ENCODE results near the gene RPGRIP1L. TPM values are rescaled to one million over a fixed set of nuclear protein-coding genes. Genes with fewer than 3 reads are reported as not detected.

RPGRIP1L gene
- total RNA-seq (9.1 TPM), polyA plus RNA-seq (ENCODE audit: insufficient read depth in 1 of 8, insufficient read length in 8 of 8, low replicate concordance in 1 of 8) (10 to 100 TPM in 1 of 8 donors, 1 to 10 TPM in 7; 5.3 to 10.0 (median 7.7) TPM)
- long read RNA-seq, donor 1, partial matches to known transcripts: 0 of 1 reads
- long read RNA-seq, donor 1, other reads (novel, unspliced or antisense): 0 of 1 reads
- long read RNA-seq, donor 2: 0 reads
- long read RNA-seq, donor 3: 0 reads
- long read RNA-seq, donor 4: 0 reads
- long read RNA-seq, donor 5, partial matches to known transcripts: 0 of 2 reads
- long read RNA-seq, donor 5, other reads (novel, unspliced or antisense): 0 of 2 reads
- long read RNA-seq, donor 6, partial matches to known transcripts: 0 of 1 reads
- long read RNA-seq, donor 6, other reads (novel, unspliced or antisense): 0 of 1 reads
- long read RNA-seq, donor 7, full-length matches to known transcripts: 3 of 3 reads
- long read RNA-seq, donor 7, partial matches to known transcripts: 0 of 3 reads
- long read RNA-seq, donor 7, other reads (novel, unspliced or antisense): 0 of 3 reads
- long read RNA-seq, donor 8: 0 reads
- long read RNA-seq, donor 9, partial matches to known transcripts: 0 of 2 reads
- long read RNA-seq, donor 9, other reads (novel, unspliced or antisense): 0 of 2 reads
- long read RNA-seq, donor 10, transcript RPGRIP1L-208 (3 exons, 893 nt): major isoform, 5 of 6 reads
- long read RNA-seq, donor 10, partial matches to known transcripts: 0 of 6 reads
- long read RNA-seq, donor 10, other reads (novel, unspliced or antisense): 0 of 6 reads
- long read RNA-seq, donor 11, partial matches to known transcripts: 0 of 5 reads
- long read RNA-seq, donor 11, other reads (novel, unspliced or antisense): 0 of 5 reads

- H3K4me1 ChIP-seq (ENCODE audit: control insufficient read depth, insufficient read depth, low read length): peaks cover 7% of the 10 kb centered on the region
- DNase-seq: peak; percentile 100
- under 1% methylated on average over 54 of the region's 57 CpGs for WGBS (ENCODE audit: insufficient coverage)
- H3K36me3 ChIP-seq (ENCODE audit: control insufficient read depth, insufficient read depth, low read length): peaks cover 9% of the 10 kb centered on the region
- no peaks in the 10 kb centered on the region for H3K27me3 ChIP-seq (ENCODE audit: control insufficient read depth, insufficient read depth, low read length)
- no peaks in the 10 kb centered on the region for H3K9me3 ChIP-seq (replicated peaks; ENCODE audit: control insufficient read depth, low read depth, low read length)
- H3K4me3 ChIP-seq (ENCODE audit: low read length): peak within 1 kb of the TSS; percentile 78
- peak within 1 kb of the TSS; percentile 83 for H3K27ac ChIP-seq (ENCODE audit: low read length)
Observed at GRCh38 chr16:53703590-53704444, at the start of gene RPGRIP1L, which contains the start of gene FTO. RPGRIP1L (minus strand) TSS chr16:53703859; CDS start chr16:53700723, 3,136 bp downstream. FTO (plus strand) TSS chr16:53704156.

GRCh38 chr16:53753431-53753830, 49.8 kb upstream of the RPGRIP1L start:
- H3K27me3 ChIP-seq (ENCODE audit: control insufficient read depth, insufficient read depth, low read length): no peaks in the 10 kb centered on the region
- H3K27ac ChIP-seq (ENCODE audit: low read length): no peak overlapping the region
- WGBS (ENCODE audit: insufficient coverage): no CpG with 5 or more reads among the region's 1 CpG
- H3K9me3 ChIP-seq (replicated peaks; ENCODE audit: control insufficient read depth, low read depth, low read length): peaks cover 2% of the 10 kb centered on the region
- peak; percentile 31 for DNase-seq
- peaks cover 2% of the 10 kb centered on the region for H3K4me1 ChIP-seq (ENCODE audit: control insufficient read depth, insufficient read depth, low read length)
- H3K36me3 ChIP-seq (ENCODE audit: control insufficient read depth, insufficient read depth, low read length): no peaks in the 10 kb centered on the region
- no peak overlapping the region for H3K4me3 ChIP-seq (ENCODE audit: low read length)

GRCh38 chr16:53752560-53752959, 48.9 kb upstream of the RPGRIP1L start:
- 60% methylated on average over 1 of the region's 1 CpG for WGBS (ENCODE audit: insufficient coverage)
- no peaks in the 10 kb centered on the region for H3K36me3 ChIP-seq (ENCODE audit: control insufficient read depth, insufficient read depth, low read length)
- H3K27ac ChIP-seq (ENCODE audit: low read length): no peak overlapping the region
- H3K27me3 ChIP-seq (ENCODE audit: control insufficient read depth, insufficient read depth, low read length): no peaks in the 10 kb centered on the region
- no peak overlapping the region for H3K4me3 ChIP-seq (ENCODE audit: low read length)
- H3K4me1 ChIP-seq (ENCODE audit: control insufficient read depth, insufficient read depth, low read length): peaks cover 2% of the 10 kb centered on the region
- peaks cover 6% of the 10 kb centered on the region for H3K9me3 ChIP-seq (replicated peaks; ENCODE audit: control insufficient read depth, low read depth, low read length)
- DNase-seq: no peak

DNA sequence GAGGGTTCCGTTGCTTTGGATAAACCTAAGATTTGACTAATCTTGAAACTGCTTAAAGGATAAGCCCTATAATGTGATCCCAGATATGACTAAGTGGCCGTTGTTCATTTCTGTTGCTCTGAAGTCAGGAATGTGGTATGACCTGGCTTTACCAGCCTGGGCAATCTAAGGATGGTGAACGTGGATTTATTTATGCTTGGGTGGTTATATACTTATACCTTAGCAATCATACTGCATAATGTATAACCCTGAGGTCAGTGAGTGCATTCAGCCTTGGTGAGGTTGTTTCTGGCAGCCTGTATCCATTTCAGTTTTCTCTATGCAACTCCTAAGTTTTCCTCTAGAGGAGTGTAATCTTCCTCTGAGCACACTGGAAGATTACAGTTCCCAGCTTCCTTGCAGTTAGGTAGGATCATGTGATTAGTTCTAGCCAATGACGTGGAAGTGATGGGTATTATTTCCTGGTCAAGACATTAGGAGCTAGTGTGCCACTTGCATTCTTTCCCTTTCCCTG, 42.2 kb upstream of the RPGRIP1L start:
- H3K27ac ChIP-seq (ENCODE audit: low read length): no peak overlapping the region
- no CpG with 5 or more reads among the region's 4 CpGs for WGBS (ENCODE audit: insufficient coverage)
- no peaks in the 10 kb centered on the region for H3K27me3 ChIP-seq (ENCODE audit: control insufficient read depth, insufficient read depth, low read length)
- no peaks in the 10 kb centered on the region for H3K36me3 ChIP-seq (ENCODE audit: control insufficient read depth, insufficient read depth, low read length)
- H3K9me3 ChIP-seq (replicated peaks; ENCODE audit: control insufficient read depth, low read depth, low read length): peaks cover 6% of the 10 kb centered on the region
- H3K4me1 ChIP-seq (ENCODE audit: control insufficient read depth, insufficient read depth, low read length): peaks cover 2% of the 10 kb centered on the region
- no peak overlapping the region for H3K4me3 ChIP-seq (ENCODE audit: low read length)
- no peak for DNase-seq

GRCh38 chr16:53745086-53745485, 41.4 kb upstream of the RPGRIP1L start:
- H3K27me3 ChIP-seq (ENCODE audit: control insufficient read depth, insufficient read depth, low read length): no peaks in the 10 kb centered on the region
- peaks cover 6% of the 10 kb centered on the region for H3K9me3 ChIP-seq (replicated peaks; ENCODE audit: control insufficient read depth, low read depth, low read length)
- no peak overlapping the region for H3K4me3 ChIP-seq (ENCODE audit: low read length)
- no CpG with 5 or more reads among the region's 3 CpGs for WGBS (ENCODE audit: insufficient coverage)
- DNase-seq: no peak
- no peak overlapping the region for H3K27ac ChIP-seq (ENCODE audit: low read length)
- H3K4me1 ChIP-seq (ENCODE audit: control insufficient read depth, insufficient read depth, low read length): peaks cover 2% of the 10 kb centered on the region
- H3K36me3 ChIP-seq (ENCODE audit: control insufficient read depth, insufficient read depth, low read length): no peaks in the 10 kb centered on the region

DNA sequence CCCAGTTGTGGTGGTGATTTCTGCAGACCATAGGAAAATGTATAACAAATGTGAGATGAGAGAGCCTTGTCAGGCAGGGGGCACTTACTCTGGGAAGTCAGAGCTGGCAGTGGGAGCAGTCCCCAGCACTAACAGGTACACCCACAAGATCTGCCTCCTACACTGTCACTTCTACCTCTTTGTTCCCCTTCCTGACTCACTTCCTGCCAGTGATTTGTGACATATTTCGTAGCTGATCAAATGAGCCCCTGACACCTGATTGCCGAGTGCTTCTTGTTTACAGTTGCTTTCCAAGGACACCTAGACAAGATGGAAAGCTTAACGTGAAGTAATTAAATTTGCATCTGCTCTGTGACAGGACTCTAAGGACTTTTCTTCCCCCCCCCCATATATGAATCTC, 40.8 kb upstream of the RPGRIP1L start:
- no peaks in the 10 kb centered on the region for H3K27me3 ChIP-seq (ENCODE audit: control insufficient read depth, insufficient read depth, low read length)
- no peak overlapping the region for H3K27ac ChIP-seq (ENCODE audit: low read length)
- DNase-seq: no peak
- peaks cover 2% of the 10 kb centered on the region for H3K4me1 ChIP-seq (ENCODE audit: control insufficient read depth, insufficient read depth, low read length)
- WGBS (ENCODE audit: insufficient coverage): 90% methylated on average over 1 of the region's 3 CpGs
- H3K4me3 ChIP-seq (ENCODE audit: low read length): no peak overlapping the region
- no peaks in the 10 kb centered on the region for H3K36me3 ChIP-seq (ENCODE audit: control insufficient read depth, insufficient read depth, low read length)
- H3K9me3 ChIP-seq (replicated peaks; ENCODE audit: control insufficient read depth, low read depth, low read length): peaks cover 6% of the 10 kb centered on the region

DNA sequence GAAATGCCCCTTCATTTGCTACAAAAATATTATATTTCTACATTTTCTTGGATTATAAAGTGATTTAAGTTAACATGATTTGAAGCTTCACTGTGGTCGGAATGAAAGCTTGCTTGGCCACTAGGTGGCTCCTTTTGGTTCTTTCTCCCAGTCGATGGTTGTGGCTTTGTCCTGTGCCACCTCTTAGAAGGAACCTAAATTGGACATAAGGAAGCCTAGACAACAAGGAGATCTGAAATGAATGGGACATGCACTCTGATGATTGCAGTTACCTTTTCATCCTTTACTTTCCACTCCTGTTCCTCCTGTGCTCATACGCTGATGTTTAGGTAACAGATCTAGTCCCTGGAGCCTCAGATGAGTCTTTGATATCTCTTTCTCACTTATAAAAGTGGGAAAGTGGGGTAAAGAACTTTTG, 39.5 kb upstream of the RPGRIP1L start:
- H3K27ac ChIP-seq (ENCODE audit: low read length): no peak overlapping the region
- no peak overlapping the region for H3K4me3 ChIP-seq (ENCODE audit: low read length)
- H3K27me3 ChIP-seq (ENCODE audit: control insufficient read depth, insufficient read depth, low read length): no peaks in the 10 kb centered on the region
- no CpG with 5 or more reads among the region's 3 CpGs for WGBS (ENCODE audit: insufficient coverage)
- H3K4me1 ChIP-seq (ENCODE audit: control insufficient read depth, insufficient read depth, low read length): peaks cover 2% of the 10 kb centered on the region
- no peak for DNase-seq
- H3K36me3 ChIP-seq (ENCODE audit: control insufficient read depth, insufficient read depth, low read length): no peaks in the 10 kb centered on the region
- H3K9me3 ChIP-seq (replicated peaks; ENCODE audit: control insufficient read depth, low read depth, low read length): peaks cover 5% of the 10 kb centered on the region

DNA sequence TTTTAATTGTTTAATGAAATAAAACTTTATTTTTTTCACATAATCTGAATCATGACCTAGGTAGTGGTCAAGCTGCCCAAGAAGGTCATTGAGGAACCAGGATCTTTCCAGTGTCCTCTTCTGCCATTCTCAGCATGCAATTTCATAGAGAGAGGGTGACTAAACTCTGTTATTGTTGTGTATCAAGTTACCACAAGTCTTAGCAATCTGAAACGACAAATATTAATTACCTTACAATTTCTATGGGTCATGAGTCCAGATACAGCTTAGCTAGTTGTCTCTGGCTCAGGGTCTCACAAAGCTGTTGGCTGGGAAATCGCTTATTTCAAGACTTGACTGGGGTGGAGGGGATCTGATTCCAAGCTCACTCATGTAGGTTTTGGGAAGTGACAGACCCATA, 37.9 kb upstream of the RPGRIP1L start:
- H3K27me3 ChIP-seq (ENCODE audit: control insufficient read depth, insufficient read depth, low read length): no peaks in the 10 kb centered on the region
- no peak overlapping the region for H3K27ac ChIP-seq (ENCODE audit: low read length)
- no peaks in the 10 kb centered on the region for H3K9me3 ChIP-seq (replicated peaks; ENCODE audit: control insufficient read depth, low read depth, low read length)
- peaks cover 2% of the 10 kb centered on the region for H3K4me1 ChIP-seq (ENCODE audit: control insufficient read depth, insufficient read depth, low read length)
- WGBS (ENCODE audit: insufficient coverage): 100% methylated on average over 1 of the region's 2 CpGs
- DNase-seq: no peak
- H3K4me3 ChIP-seq (ENCODE audit: low read length): no peak overlapping the region
- no peaks in the 10 kb centered on the region for H3K36me3 ChIP-seq (ENCODE audit: control insufficient read depth, insufficient read depth, low read length)

GRCh38 chr16:53740933-53741531, 37.4 kb upstream of the RPGRIP1L start:
- no peaks in the 10 kb centered on the region for H3K9me3 ChIP-seq (replicated peaks; ENCODE audit: control insufficient read depth, low read depth, low read length)
- WGBS (ENCODE audit: insufficient coverage): no CpG with 5 or more reads among the region's 3 CpGs

More at GRCh38 chr16:53740933-53741531, 37.4 kb upstream of the RPGRIP1L start:
- no peaks in the 10 kb centered on the region for H3K27me3 ChIP-seq (ENCODE audit: control insufficient read depth, insufficient read depth, low read length)
- no peak overlapping the region for H3K27ac ChIP-seq (ENCODE audit: low read length)
- no peak overlapping the region for H3K4me3 ChIP-seq (ENCODE audit: low read length)
- DNase-seq: no peak
- H3K4me1 ChIP-seq (ENCODE audit: control insufficient read depth, insufficient read depth, low read length): peaks cover 2% of the 10 kb centered on the region
- no peaks in the 10 kb centered on the region for H3K36me3 ChIP-seq (ENCODE audit: control insufficient read depth, insufficient read depth, low read length)
